HepG2 (cell line): ENCODE data around the gene COX6B1. TPM values are rescaled to one million over a fixed set of nuclear protein-coding genes. Genes with fewer than 3 reads are reported as not detected.

ENCODE experiments used
- ADNP ChIP-seq: sonication (generic); formaldehyde crosslinking; IDR thresholded peaks from 2 replicates; pipeline ENCODE4 v1.4.0; 2020; ENCODE audit warnings: missing genetic modification reagents
- BHLHE40 ChIP-seq: IDR thresholded peaks from 2 replicates; pipeline ENCODE4 v1.6.1; 2011; ENCODE audit warnings: low read length, improper control_type of control experiment
- KDM5B ChIP-seq: sonication (generic); formaldehyde crosslinking; IDR thresholded peaks from 2 replicates; pipeline ENCODE4 v1.4.0; 2020; ENCODE audit warnings: missing genetic modification reagents, mild to moderate bottlenecking, borderline replicate concordance
- MEF2D ChIP-seq: sonication (generic); formaldehyde crosslinking; IDR thresholded peaks from 2 replicates; pipeline ENCODE4 v1.5.1; 2020; ENCODE audit warnings: mild to moderate bottlenecking, missing genetic modification reagents
- RARA ChIP-seq: IDR thresholded peaks from 2 replicates; pipeline ENCODE4 v1.6.1; 2016; ENCODE audit warnings: missing genetic modification reagents, missing compliant biosample characterization
- SOX5 ChIP-seq: IDR thresholded peaks from 2 replicates; pipeline ENCODE4 v1.6.1; 2016; ENCODE audit warnings: borderline replicate concordance
- YEATS2 ChIP-seq: sonication (generic); formaldehyde crosslinking; IDR thresholded peaks from 2 replicates; pipeline ENCODE4 v1.4.0; 2020; ENCODE audit warnings: missing genetic modification reagents, borderline replicate concordance
- ZBTB3 ChIP-seq: sonication (generic); formaldehyde crosslinking; IDR thresholded peaks from 2 replicates; pipeline ENCODE4 v1.4.0; 2020; ENCODE audit warnings: low read depth, mild to moderate bottlenecking, moderate library complexity, missing genetic modification reagents, borderline replicate concordance
- ZMYM3 ChIP-seq: sonication (generic); formaldehyde crosslinking; IDR thresholded peaks from 2 replicates; pipeline ENCODE4 v1.5.1; 2020; ENCODE audit warnings: mild to moderate bottlenecking, missing genetic modification reagents
- polyA plus RNA-seq, 8 experiments: library from polyadenylated mRNA; depleted of rRNA in 3 of 8; stranded (reverse) in 7 of 8; unstranded in 1 of 8; fragments of >200 nt; fragmentation: Illumina TruSeq in 4 of 8; extraction: Trizol in 4 of 8; gene quantifications; 2 replicates each; pipeline versions ENCODE4 v1.2.1 to v1.2.3, GENCODE V29; 2011 to 2016; ENCODE audit warnings: low read depth in 4 of 8, missing spikeins in 1 of 8, mixed read lengths in 1 of 8; ENCODE audit not compliant: insufficient read depth in 1 of 8
- total RNA-seq, 5 experiments: library from RNA; depleted of rRNA; stranded (reverse); fragments of >200 nt; fragmentation: Illumina TruSeq; extraction: Trizol; gene quantifications; 2 replicates each; pipeline ENCODE4 v1.2.3, GENCODE V29; 2016; ENCODE audit warnings: low read depth in 1 of 5
- TF ChIP-seq, protein P1 (sequence below): sonication (generic); formaldehyde crosslinking; IDR thresholded peaks from 2 replicates; pipeline ENCODE4 v1.9.0; 2021; ENCODE audit warnings: missing genetic modification reagents, borderline replicate concordance
- TF ChIP-seq, protein P2 (sequence below): sonication (generic); formaldehyde crosslinking; IDR thresholded peaks from 2 replicates; pipeline ENCODE4 v1.4.0; 2020; ENCODE audit warnings: missing genetic modification reagents, low read depth, mild to moderate bottlenecking, borderline replicate concordance
- TF ChIP-seq, protein P3 (sequence below): sonication (generic); formaldehyde crosslinking; IDR thresholded peaks from 2 replicates; pipeline ENCODE4 v1.9.0; 2021; ENCODE audit warnings: missing genetic modification reagents, mild to moderate bottlenecking, borderline replicate concordance
- TF ChIP-seq, protein P4 (sequence below): sonication (generic); formaldehyde crosslinking; IDR thresholded peaks from 2 replicates; pipeline ENCODE4 v1.5.1; 2020; ENCODE audit warnings: missing genetic modification reagents, mild to moderate bottlenecking, borderline replicate concordance
- TF ChIP-seq, protein P5 (sequence below): sonication (generic); formaldehyde crosslinking; IDR thresholded peaks from 2 replicates; pipeline ENCODE4 v1.9.0; 2021; ENCODE audit warnings: missing genetic modification reagents, borderline replicate concordance
- TF ChIP-seq, protein P6 (sequence below): sonication (generic); formaldehyde crosslinking; IDR thresholded peaks from 2 replicates; pipeline ENCODE4 v1.5.1; 2020; ENCODE audit warnings: missing genetic modification reagents, mild to moderate bottlenecking, borderline replicate concordance

The COX6B1 gene
- total and polyA plus RNA-seq, 2 of the 13 experiments (the other 11 are each of a cell fraction or from before 2014, with no cell fraction given), result 481 to 487 TPM

DNA sequence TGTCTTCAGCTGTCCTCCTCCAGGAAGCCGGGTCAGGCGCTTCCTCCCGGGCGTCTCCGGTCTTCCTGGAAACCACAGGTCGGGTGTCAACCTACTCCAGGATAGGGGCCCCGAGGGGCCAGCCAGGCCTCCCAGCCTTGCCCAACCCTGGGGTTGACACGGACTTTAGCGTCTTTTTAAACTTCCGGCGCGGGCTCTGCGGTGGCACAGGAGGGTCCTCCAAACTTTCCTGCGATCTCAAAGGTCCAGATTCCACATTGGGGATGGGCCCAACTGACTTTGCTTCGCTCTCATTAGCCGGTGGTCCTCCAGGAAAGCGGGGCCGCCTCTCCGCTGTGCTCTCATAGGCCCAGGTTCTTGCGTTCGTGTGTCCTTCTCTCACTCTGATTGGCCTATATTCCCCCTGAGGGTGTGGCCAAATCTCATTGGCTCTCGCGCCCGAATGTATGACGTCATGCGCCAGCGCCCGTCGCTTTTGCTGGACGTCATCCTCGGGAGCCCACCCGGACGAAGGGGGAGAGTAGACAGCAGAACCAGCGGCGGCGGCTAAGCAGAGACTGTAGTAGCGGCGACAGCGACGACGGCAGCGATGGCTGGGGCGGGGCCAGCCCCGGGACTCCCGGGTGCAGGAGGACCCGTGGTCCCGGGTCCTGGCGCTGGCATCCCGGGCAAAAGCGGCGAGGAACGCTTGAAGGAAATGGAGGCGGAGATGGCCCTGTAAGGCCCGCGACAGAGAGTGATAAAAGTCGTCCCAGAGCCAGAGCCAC lies 19.4 kb upstream of the COX6B1 start, which contains the start of gene RBM42 (continued):
- TF ChIP-seq KDM5B (CRISPR knock-in tag) (no peak; the same call in 1 of the 2 replicates), ZBTB3 (CRISPR knock-in tag) (no peak), ADNP (CRISPR knock-in tag) (no peak), ZMYM3 (no peak), SOX5 (CRISPR knock-in tag) (peak; percentile 16; the same call in 1 of the 2 replicates), BHLHE40 (no peak), MEF2D (peak; percentile 55; the same call in 1 of the 2 replicates), YEATS2 (CRISPR knock-in tag) (peak; percentile 96), RARA (no peak)
- TF ChIP-seq, protein P1, sequence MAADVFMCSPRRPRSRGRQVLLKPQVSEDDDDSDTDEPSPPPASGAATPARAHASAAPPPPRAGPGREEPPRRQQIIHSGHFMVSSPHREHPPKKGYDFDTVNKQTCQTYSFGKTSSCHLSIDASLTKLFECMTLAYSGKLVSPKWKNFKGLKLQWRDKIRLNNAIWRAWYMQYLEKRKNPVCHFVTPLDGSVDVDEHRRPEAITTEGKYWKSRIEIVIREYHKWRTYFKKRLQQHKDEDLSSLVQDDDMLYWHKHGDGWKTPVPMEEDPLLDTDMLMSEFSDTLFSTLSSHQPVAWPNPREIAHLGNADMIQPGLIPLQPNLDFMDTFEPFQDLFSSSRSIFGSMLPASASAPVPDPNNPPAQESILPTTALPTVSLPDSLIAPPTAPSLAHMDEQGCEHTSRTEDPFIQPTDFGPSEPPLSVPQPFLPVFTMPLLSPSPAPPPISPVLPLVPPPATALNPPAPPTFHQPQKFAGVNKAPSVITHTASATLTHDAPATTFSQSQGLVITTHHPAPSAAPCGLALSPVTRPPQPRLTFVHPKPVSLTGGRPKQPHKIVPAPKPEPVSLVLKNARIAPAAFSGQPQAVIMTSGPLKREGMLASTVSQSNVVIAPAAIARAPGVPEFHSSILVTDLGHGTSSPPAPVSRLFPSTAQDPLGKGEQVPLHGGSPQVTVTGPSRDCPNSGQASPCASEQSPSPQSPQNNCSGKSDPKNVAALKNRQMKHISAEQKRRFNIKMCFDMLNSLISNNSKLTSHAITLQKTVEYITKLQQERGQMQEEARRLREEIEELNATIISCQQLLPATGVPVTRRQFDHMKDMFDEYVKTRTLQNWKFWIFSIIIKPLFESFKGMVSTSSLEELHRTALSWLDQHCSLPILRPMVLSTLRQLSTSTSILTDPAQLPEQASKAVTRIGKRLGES, result 0 out of 2 replicates have a peak, but pooled peaks have one; percentile 18
- TF ChIP-seq, protein P2, sequence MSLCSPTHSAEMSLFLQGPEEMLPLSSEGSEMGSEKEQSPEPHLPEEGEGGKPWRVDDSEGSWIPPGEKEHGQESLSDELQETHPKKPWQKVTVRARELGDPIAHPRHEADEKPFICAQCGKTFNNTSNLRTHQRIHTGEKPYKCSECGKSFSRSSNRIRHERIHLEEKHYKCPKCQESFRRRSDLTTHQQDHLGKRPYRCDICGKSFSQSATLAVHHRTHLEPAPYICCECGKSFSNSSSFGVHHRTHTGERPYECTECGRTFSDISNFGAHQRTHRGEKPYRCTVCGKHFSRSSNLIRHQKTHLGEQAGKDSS (CRISPR knock-in tag), result peak; percentile 22; the same call in 1 of the 2 replicates
- TF ChIP-seq, protein P3, sequence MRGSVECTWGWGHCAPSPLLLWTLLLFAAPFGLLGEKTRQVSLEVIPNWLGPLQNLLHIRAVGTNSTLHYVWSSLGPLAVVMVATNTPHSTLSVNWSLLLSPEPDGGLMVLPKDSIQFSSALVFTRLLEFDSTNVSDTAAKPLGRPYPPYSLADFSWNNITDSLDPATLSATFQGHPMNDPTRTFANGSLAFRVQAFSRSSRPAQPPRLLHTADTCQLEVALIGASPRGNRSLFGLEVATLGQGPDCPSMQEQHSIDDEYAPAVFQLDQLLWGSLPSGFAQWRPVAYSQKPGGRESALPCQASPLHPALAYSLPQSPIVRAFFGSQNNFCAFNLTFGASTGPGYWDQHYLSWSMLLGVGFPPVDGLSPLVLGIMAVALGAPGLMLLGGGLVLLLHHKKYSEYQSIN (CRISPR knock-in tag), result no peak
- TF ChIP-seq, protein P4, sequence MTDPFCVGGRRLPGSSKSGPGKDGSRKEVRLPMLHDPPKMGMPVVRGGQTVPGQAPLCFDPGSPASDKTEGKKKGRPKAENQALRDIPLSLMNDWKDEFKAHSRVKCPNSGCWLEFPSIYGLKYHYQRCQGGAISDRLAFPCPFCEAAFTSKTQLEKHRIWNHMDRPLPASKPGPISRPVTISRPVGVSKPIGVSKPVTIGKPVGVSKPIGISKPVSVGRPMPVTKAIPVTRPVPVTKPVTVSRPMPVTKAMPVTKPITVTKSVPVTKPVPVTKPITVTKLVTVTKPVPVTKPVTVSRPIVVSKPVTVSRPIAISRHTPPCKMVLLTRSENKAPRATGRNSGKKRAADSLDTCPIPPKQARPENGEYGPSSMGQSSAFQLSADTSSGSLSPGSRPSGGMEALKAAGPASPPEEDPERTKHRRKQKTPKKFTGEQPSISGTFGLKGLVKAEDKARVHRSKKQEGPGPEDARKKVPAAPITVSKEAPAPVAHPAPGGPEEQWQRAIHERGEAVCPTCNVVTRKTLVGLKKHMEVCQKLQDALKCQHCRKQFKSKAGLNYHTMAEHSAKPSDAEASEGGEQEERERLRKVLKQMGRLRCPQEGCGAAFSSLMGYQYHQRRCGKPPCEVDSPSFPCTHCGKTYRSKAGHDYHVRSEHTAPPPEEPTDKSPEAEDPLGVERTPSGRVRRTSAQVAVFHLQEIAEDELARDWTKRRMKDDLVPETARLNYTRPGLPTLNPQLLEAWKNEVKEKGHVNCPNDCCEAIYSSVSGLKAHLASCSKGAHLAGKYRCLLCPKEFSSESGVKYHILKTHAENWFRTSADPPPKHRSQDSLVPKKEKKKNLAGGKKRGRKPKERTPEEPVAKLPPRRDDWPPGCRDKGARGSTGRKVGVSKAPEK (CRISPR knock-in tag), result no peak
- TF ChIP-seq, protein P5, sequence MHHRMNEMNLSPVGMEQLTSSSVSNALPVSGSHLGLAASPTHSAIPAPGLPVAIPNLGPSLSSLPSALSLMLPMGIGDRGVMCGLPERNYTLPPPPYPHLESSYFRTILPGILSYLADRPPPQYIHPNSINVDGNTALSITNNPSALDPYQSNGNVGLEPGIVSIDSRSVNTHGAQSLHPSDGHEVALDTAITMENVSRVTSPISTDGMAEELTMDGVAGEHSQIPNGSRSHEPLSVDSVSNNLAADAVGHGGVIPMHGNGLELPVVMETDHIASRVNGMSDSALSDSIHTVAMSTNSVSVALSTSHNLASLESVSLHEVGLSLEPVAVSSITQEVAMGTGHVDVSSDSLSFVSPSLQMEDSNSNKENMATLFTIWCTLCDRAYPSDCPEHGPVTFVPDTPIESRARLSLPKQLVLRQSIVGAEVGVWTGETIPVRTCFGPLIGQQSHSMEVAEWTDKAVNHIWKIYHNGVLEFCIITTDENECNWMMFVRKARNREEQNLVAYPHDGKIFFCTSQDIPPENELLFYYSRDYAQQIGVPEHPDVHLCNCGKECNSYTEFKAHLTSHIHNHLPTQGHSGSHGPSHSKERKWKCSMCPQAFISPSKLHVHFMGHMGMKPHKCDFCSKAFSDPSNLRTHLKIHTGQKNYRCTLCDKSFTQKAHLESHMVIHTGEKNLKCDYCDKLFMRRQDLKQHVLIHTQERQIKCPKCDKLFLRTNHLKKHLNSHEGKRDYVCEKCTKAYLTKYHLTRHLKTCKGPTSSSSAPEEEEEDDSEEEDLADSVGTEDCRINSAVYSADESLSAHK, result no peak
- TF ChIP-seq, protein P6, sequence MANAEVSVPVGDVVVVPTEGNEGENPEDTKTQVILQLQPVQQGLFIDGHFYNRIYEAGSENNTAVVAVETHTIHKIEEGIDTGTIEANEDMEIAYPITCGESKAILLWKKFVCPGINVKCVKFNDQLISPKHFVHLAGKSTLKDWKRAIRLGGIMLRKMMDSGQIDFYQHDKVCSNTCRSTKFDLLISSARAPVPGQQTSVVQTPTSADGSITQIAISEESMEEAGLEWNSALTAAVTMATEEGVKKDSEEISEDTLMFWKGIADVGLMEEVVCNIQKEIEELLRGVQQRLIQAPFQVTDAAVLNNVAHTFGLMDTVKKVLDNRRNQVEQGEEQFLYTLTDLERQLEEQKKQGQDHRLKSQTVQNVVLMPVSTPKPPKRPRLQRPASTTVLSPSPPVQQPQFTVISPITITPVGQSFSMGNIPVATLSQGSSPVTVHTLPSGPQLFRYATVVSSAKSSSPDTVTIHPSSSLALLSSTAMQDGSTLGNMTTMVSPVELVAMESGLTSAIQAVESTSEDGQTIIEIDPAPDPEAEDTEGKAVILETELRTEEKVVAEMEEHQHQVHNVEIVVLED (CRISPR knock-in tag), result peak; percentile 82
